NCI-H1930 (cell line): Measurements from ENCODE around the gene NHLH2.
A peak's percentile ranks its signal among the peaks of the same experiment; 100 is the strongest.

Source experiments
- DNase-seq, 2 experiments: peaks; one replicate each; lab custom pipeline; 2025; lab: John Stamatoyannopoulos, UW

NHLH2 gene

DNA sequence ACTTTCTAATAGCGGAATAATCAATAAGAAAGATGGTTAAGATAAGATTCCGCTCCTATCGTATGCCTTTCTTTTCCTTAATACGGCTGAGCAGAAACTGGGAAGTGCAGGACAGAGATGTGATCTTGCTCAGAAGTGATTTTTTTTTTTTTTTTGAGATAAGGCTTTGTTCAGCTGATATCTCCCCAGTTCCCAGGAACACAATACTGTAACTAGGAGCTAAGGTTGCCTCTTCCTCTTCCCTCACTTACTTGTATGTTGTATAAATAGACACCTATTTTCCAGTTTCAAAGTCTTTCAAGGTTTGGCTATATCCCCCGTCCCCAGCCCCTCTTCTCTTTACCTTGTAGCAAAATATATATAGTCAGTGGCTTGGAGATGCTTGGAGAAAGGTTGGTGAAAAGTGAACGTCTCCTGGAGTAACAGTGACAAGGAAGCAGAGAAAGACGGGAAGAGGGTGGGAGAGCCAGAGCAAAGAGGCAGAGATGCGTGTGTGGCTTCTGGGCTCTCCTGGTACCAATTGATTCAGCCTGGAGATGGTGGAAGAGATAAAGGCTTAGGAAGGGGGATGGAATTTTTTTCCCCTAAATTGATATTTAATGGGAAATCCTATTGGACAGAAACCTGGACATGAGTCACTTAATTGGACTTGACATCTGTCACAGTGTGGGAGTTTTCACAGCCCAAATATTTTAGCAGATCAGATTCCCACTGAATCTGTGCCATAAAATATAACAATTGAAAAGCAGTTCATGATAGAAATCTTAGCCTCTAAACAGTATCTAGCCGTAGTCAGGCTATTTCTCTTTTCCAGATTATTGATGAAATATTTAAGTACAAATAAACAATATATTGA lies at the start of gene NHLH2:
Gene NHLH2 (minus strand): TSS at position 522 of the 856 bp plus-strand sequence. CDS start 2,754 bp downstream, outside the sequence.
- DNase-seq, result no peak

DNA sequence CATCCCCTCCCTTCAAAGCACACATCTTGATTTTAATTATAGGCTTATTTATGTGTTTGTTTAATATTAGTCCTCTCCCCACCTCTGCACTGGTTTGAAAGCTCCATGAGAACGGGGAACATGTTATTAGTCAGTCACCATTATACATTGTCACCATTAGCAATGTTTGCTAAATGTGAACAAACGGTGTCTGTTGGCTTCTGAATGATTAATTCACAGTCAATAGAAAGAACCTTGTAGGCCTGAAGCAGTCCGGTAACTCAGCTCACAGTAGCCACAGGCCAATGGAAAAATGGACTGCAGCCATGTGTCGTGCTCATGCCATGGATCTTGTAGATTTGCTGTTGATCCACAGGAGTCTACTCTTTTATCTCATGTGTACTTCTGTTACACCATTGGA lies 49.7 kb upstream of the NHLH2 start:
- DNase-seq, result no peak

DNA sequence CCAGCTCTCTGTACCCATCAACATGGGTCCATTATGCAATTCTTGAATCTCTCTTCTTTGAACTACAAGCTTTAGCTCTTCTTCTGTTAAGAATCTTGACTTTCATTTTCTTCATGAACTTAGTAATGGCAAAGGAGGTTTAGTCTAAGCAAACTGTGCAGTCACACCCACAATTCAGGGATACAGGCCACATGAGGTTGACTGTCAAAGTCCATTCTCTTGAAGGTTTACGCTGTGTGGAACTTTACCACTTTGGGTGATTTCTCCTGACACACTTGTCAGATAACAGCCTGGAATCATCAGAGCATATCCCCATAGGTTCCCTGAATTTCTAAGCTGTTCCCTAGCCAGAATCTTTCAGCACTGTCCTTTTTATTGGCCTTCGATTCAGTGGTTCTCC lies 48.0 kb upstream of the NHLH2 start:
- DNase-seq, result no peak

DNA sequence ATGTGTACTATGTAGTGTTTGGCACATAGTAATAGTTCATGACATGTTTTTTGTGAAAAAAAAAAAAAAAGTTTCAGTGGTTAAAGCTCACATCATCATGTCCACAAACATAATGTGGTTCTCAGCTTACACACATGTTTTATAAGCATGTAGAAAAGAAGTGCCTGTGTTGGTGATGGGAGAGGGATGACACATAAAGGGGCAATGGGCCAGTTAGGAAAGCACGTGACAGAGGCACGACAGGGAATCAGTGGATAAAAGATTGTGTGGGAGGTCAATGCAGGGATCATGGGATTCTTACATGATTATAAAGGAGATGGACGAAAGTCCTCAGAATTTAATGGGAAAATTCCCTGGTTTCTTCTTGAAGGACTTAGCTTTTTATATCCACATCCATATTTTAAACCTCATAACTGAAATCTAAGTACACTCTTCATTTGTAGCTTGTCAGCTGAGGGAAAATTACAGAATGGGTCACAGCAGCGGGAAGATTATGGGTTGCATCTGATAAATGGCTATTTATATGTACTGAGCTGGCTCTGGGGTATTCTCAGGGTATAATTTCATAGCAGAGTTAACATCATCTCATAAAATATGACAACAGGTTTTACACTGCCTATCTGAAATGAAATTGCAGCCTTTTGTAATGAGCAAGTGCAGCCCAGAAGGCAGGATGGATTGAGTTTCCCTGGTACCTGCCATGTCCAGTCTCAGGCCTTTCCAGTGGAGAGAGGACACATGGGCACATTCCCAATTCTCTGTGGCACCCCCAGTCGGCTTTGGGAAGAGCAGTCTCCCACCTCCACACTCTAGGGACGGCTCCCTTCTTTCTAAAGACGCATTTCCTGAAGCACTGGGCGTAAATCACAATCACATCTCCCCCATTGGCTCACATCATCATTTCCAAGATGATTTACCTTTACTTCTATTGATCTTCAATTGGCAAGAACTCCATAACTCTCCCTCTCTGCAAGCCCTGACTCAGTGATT lies 42.3 kb upstream of the NHLH2 start:
- DNase-seq, result no peak

DNA sequence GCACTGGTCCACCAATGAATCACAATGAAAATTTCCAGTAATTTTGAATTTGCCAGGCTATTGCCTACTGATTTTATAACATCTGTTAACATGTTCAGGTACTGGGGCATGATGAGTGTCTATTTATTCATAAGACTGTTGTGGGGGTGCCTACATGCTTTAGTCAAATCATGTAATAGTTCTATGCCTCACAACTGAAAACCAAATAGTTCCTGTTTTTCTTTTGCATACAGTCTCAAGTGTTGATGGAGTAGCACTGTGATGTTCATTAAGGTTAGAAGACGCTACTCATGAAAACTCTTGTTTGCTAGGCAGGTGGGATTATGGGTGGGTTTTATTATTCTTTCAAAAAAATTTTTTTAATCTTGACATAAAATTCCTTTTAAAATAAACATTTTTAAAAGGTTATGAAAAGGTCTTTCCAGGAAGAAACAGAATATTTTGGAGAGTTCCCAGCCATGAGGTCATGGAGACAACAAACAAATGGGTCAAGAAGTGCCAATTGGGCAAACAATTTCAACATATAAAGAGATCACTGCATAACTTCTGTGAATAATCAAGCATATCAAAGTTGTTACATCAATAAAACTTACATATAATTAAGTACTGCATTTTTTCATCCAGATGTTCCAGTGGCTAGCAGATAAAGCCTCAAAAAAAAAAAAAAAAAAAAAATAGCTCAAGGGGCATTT lies 40.2 kb upstream of the NHLH2 start:
- DNase-seq, result no peak

DNA sequence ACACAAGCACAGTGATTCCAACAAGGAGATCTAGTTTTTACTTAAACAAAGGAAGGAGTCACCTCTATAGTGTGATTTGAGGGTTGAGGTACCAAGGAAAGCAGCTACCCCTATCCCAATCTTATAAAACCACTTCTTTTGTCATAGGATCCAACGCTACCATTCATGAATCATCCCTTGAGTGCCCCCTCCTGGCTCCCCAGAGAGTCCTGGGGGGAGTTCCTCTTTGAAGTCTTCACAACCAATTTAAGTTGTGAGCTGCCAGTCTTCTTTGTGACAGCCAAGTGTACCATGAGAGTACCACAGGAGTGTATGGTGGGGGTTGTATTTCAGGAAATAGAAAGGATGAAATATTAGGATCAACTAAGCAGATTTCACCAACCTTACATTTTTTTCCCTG lies 39.1 kb upstream of the NHLH2 start:
- no peak for DNase-seq

- no peak for DNase-seq
These were observed 36.6 kb upstream of the NHLH2 start for GRCh38 chr1:115877511-115877910.

- DNase-seq, result no peak
These were observed 34.0 kb upstream of the NHLH2 start for GRCh38 chr1:115874904-115875303.

GRCh38 chr1:115874497-115874896 lies 33.6 kb upstream of the NHLH2 start:
- DNase-seq, result no peak

DNA sequence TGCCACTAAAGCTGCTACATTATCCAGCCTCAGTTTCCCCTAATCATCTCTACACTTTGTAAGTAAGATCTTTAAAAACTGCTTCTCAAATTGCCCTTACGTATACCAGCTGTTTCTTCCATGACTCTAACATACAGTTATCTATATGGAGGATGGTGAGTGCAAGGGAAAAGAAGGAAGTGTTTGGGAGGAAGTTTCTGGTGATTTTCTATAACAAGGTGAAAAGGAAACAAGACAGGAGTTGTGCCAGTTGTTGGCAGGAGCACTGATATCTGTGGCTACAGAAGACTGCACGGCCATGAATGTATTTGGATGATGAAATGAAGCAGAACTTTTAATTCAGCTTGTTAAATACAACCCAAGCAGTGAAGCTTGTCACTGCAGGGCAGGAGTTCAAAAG lies 32.3 kb upstream of the NHLH2 start:
- no peak for DNase-seq

- no peak for DNase-seq
These were observed 28.1 kb upstream of the NHLH2 start for GRCh38 chr1:115869064-115869463.

DNA sequence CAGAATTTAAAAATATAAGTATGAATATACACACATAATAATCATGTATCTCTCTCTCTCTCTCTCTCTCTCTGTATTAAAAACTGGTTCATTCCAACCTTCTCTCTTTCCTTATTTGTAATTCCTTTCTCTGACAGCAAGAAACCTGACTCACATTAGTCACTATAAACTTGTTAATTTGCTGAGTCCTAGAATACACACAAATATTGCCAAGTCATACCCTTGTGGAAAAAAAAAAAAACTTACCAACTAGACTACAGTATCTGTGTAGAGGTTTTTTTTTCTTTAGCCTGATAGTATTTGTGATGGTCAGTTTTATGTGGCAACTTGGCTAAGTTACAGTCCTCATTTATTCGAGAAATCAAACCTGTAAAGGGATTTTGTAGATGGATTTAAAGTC lies 26.3 kb upstream of the NHLH2 start:
- no peak for DNase-seq

DNA sequence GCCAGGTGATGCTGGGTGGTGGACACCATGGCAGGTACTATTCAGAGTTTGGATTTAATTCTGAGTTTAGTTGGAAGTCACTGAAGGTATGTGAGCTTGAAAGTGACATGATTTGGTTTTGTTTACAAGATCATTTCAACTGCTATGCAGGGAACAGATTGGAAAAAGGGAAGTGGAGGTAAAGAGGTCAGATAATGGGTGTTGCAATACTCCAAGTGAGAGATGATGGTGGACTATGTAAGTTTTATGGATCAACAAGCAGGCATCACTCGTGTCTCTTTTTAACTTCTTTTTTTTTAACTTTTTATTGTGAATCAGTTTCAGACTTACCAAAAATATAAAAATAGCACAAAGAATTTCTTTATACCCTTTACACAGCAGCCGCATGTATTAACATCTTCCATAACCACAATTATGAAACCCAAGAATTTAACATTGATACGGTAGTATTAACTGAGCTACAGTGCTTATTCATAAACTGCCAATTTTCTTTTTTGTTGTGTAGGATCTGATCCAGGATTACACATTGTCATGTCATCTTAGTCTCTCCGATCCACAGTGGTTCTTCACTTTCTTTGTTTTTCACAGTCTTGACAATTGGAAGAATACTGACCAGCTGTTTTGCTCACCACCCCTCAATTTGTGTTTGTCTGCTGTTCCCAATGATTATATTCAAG lies 24.9 kb upstream of the NHLH2 start:
- DNase-seq, result no peak

GRCh38 chr1:115862403-115862802 lies 21.5 kb upstream of the NHLH2 start:
- DNase-seq, result no peak

DNA sequence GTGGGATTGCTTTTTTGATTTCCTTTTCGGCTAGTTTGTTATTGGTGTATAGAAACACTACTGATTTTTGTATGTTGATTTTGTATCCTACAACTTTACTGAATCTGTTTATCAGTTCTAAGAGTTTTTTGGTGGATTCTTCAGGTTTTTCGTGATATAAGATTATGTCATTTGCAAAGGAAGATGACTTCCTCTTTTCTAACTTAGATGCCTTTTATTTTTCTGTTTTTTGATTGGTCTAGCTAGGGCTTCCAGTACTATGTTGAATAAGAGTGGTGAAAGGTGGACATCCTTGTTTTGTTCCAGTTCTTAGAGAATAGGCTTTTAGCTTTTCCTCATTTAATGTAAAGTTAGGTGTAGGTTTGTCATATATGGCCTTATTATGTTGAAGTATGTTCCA lies 13.1 kb upstream of the NHLH2 start:
- DNase-seq, result no peak

GRCh38 chr1:115850937-115851336 lies 10.0 kb upstream of the NHLH2 start:
- DNase-seq, result no peak

GRCh38 chr1:115847787-115848186 lies 6.9 kb upstream of the NHLH2 start:
- no peak for DNase-seq

GRCh38 chr1:115842948-115843347 lies 2.0 kb upstream of the NHLH2 start:
- no peak for DNase-seq

GRCh38 chr1:115839679-115840237 lies 1.2 kb downstream of the NHLH2 start:
- DNase-seq, result no peak

- DNase-seq, result peak in 1 of 2 experiments; percentile 43
These were observed 1.8 kb downstream of the NHLH2 start for GRCh38 chr1:115839029-115839678.
